ENCODE data around the gene PCDHGA1. TPM values are rescaled to one million over a fixed set of nuclear protein-coding genes. Genes with fewer than 3 reads are reported as not detected.

PCDHGA1 gene
- total RNA-seq, 1 donor from 2014 or later: 0.57 TPM

- DNase-seq (ENCODE audit: low spot score): no peak
Measured at GRCh38 chr5:141490771-141491170, 160.5 kb downstream of the PCDHGA1 start.

- peak; percentile 40 for DNase-seq (ENCODE audit: low spot score)
Measured at GRCh38 chr5:141491323-141492167, 161.2 kb downstream of the PCDHGA1 start.

GRCh38 chr5:141492168-141492885 is 162.0 kb downstream of the PCDHGA1 start:
- peak; percentile 42 for DNase-seq (ENCODE audit: low spot score)

GRCh38 chr5:141493500-141494422 is 163.4 kb downstream of the PCDHGA1 start:
- no peak for DNase-seq (ENCODE audit: low spot score)

- no peak for DNase-seq (ENCODE audit: low spot score)
Measured at GRCh38 chr5:141494761-141495452, 164.6 kb downstream of the PCDHGA1 start.

GRCh38 chr5:141495453-141495811 is 165.1 kb downstream of the PCDHGA1 start:
- DNase-seq (ENCODE audit: low spot score): no peak

- DNase-seq (ENCODE audit: low spot score): no peak
Measured at GRCh38 chr5:141496038-141496437, 165.7 kb downstream of the PCDHGA1 start.

- no peak for DNase-seq (ENCODE audit: low spot score)
Measured at GRCh38 chr5:141501761-141502160, 171.4 kb downstream of the PCDHGA1 start.

- no peak for DNase-seq (ENCODE audit: low spot score)
Measured at GRCh38 chr5:141503681-141504080, 173.4 kb downstream of the PCDHGA1 start.

- DNase-seq (ENCODE audit: low spot score): no peak
Measured at GRCh38 chr5:141504216-141504615, 173.9 kb downstream of the PCDHGA1 start.

- DNase-seq (ENCODE audit: low spot score): no peak
Measured at GRCh38 chr5:141506381-141507155, 176.3 kb downstream of the PCDHGA1 start.

GRCh38 chr5:141507387-141508091 is 177.2 kb downstream of the PCDHGA1 start:
- no peak for DNase-seq (ENCODE audit: low spot score)

GRCh38 chr5:141508440-141508797 is 178.1 kb downstream of the PCDHGA1 start:
- DNase-seq (ENCODE audit: low spot score): no peak

GRCh38 chr5:141508798-141509611 is 178.7 kb downstream of the PCDHGA1 start:
- DNase-seq (ENCODE audit: low spot score): peak; percentile 71

GRCh38 chr5:141510160-141510559 is 179.8 kb downstream of the PCDHGA1 start:
- no peak for DNase-seq (ENCODE audit: low spot score)

- DNase-seq (ENCODE audit: low spot score): no peak
Measured at GRCh38 chr5:141510850-141511601, 180.7 kb downstream of the PCDHGA1 start.

- DNase-seq (ENCODE audit: low spot score): no peak
Measured at GRCh38 chr5:141511771-141512325, 181.5 kb downstream of the PCDHGA1 start.

- DNase-seq (ENCODE audit: low spot score): peak; percentile 90
Measured at GRCh38 chr5:141512390-141512910, 182.1 kb downstream of the PCDHGA1 start.

All from ureter (tissue), 1 donor.